ENCODE results near the gene RFXANK.

DNA sequence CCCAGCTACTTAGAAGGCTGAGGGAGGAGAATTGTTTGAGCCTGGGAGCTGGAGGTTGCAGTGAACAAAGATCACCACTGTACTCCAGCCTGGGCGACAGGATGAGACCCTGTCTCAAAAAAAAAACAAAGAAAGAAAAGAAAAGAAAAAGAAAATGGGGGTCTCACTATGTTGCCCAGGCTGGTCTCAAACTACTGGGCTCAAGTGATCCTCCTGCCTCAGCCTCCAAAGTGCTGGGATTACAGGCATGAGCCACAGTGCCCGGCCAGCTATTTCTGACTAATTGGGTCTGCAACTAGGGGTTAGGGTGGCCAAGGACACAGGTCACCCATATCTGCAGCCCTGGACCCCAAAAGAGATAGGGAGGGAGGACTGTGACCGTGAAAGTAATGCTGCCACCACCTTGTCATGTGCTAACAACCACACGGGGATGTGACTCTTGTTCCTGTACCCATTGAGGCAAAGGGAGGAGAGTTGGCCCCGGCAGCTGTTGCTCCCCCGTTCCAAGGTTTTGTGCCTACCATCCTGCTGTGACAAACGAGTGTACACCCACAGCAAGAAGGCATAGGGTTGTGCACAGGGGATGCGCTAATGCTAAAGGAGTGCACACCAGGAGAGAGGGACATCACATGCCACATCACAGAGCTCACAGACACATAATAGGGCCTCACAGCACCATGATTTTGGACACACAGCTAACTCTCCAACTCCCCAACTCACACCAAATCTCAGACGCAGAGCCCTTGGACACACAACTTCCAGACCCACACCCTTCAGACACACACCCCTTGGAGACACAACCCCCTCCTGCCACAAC lies 22.6 kb upstream of the RFXANK start:
- TF ChIP-seq, protein P1, sequence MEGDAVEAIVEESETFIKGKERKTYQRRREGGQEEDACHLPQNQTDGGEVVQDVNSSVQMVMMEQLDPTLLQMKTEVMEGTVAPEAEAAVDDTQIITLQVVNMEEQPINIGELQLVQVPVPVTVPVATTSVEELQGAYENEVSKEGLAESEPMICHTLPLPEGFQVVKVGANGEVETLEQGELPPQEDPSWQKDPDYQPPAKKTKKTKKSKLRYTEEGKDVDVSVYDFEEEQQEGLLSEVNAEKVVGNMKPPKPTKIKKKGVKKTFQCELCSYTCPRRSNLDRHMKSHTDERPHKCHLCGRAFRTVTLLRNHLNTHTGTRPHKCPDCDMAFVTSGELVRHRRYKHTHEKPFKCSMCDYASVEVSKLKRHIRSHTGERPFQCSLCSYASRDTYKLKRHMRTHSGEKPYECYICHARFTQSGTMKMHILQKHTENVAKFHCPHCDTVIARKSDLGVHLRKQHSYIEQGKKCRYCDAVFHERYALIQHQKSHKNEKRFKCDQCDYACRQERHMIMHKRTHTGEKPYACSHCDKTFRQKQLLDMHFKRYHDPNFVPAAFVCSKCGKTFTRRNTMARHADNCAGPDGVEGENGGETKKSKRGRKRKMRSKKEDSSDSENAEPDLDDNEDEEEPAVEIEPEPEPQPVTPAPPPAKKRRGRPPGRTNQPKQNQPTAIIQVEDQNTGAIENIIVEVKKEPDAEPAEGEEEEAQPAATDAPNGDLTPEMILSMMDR (IDR thresholded peaks at IDR 0.05) = no peak
- no peak for TF ChIP-seq EP300 (IDR thresholded peaks at IDR 0.05)

Data from gastroesophageal sphincter (tissue), 3 donors.